GM19452 (cell line): Measurements from ENCODE around the gene GALNT9.
A peak's percentile ranks its signal among the peaks of the same experiment; 100 is the strongest.
"Not testable (repeated sequence)": the region's sequence is repeated elsewhere in the genome, so short reads cannot be mapped to it uniquely, and the experiment has no call there.

Experiments used
- ATAC-seq: cut with Tn5 transposase; IDR thresholded peaks from one replicate; pipeline ENCODE4 v1.9.1; 2021; ENCODE audit not compliant: unreplicated experiment

GALNT9 gene

GRCh38 chr12:132202929-132203721 is 126.3 kb downstream of the GALNT9 start:
- no peak for ATAC-seq

- ATAC-seq = no peak
Observed at GRCh38 chr12:132201391-132202120, 127.8 kb downstream of the GALNT9 start.

- ATAC-seq = no peak
Observed at GRCh38 chr12:132200800-132201199, 128.6 kb downstream of the GALNT9 start.

GRCh38 chr12:132199526-132200319 is 129.7 kb downstream of the GALNT9 start:
- no peak for ATAC-seq

GRCh38 chr12:132199101-132199500 is 130.3 kb downstream of the GALNT9 start:
- ATAC-seq = no peak

GRCh38 chr12:132197581-132198354 is 131.6 kb downstream of the GALNT9 start:
- no peak for ATAC-seq

- ATAC-seq = no peak
Observed at GRCh38 chr12:132196873-132197390, 132.5 kb downstream of the GALNT9 start.

- no peak for ATAC-seq
Observed at GRCh38 chr12:132196038-132196872, 133.1 kb downstream of the GALNT9 start.

GRCh38 chr12:132195242-132195641 is 134.1 kb downstream of the GALNT9 start:
- ATAC-seq = not testable (repeated sequence)

GRCh38 chr12:132194556-132194955 is 134.8 kb downstream of the GALNT9 start:
- no peak for ATAC-seq

- ATAC-seq = no peak
Observed at GRCh38 chr12:132194056-132194455, 135.3 kb downstream of the GALNT9 start.

GRCh38 chr12:132191715-132192553 is 137.5 kb downstream of the GALNT9 start:
- ATAC-seq = no peak

GRCh38 chr12:132190834-132191500 is 138.4 kb downstream of the GALNT9 start:
- no peak for ATAC-seq

GRCh38 chr12:132190012-132190755 is 139.2 kb downstream of the GALNT9 start:
- peak; percentile 34 for ATAC-seq

- peak; percentile 94 for ATAC-seq
Observed at GRCh38 chr12:132189378-132190011, 139.9 kb downstream of the GALNT9 start.

GRCh38 chr12:132188916-132189325 is 140.5 kb downstream of the GALNT9 start:
- no peak for ATAC-seq

GRCh38 chr12:132188451-132188901 is 140.9 kb downstream of the GALNT9 start:
- no peak for ATAC-seq
